ENCODE results near the gene CCDC187.

GRCh38 chr9:136259836-136260235 is 44.1 kb downstream of the CCDC187 start:
- TF ChIP-seq EZH2 (IDR thresholded peaks at IDR 0.05; ENCODE audit: low read depth) (no peak), CTCF (conservative IDR thresholded peaks at IDR 0.05) (no peak)
